BE2C (cell line): ENCODE data around the gene PIGN.

Source experiments
- DNase-seq: peaks from one replicate; pipeline ENCODE4 v3.0.0-alpha.2; 2020
- H3K27me3 ChIP-seq: fragments of 250-450 bp; sonication (Bioruptor Pico); 2 replicates; pipeline ENCODE4 v1.5.1; 2020; ENCODE audit warnings: mild to moderate bottlenecking
- H3K36me3 ChIP-seq: fragments of 250-450 bp; sonication (Bioruptor Pico); 2 replicates; pipeline ENCODE4 v1.5.1; 2020; ENCODE audit warnings: mild to moderate bottlenecking
- H3K4me1 ChIP-seq: fragments of 250-450 bp; sonication (Bioruptor Pico); 2 replicates; pipeline ENCODE4 v1.5.1; 2020
- H3K4me3 ChIP-seq: 2 replicates; pipeline ENCODE4 v1.5.1; 2011; ENCODE audit warnings: low read depth, low read length
- H3K9me3 ChIP-seq: fragments of 250-450 bp; sonication (Bioruptor Pico); 2 replicates; pipeline ENCODE4 v1.5.1; 2020
- CTCF ChIP-seq: IDR thresholded peaks from 2 replicates; pipeline ENCODE4 v1.5.1; 2012; ENCODE audit warnings: mild to moderate bottlenecking, low read depth, low read length

Gene PIGN

GRCh38 chr18:62157843-62158242, 29.0 kb downstream of the PIGN start:
- no peaks in the 10 kb centered on the region for H3K9me3 ChIP-seq
- no peaks in the 10 kb centered on the region for H3K4me1 ChIP-seq
- H3K36me3 ChIP-seq = no peaks in the 10 kb centered on the region
- no peaks in the 10 kb centered on the region for H3K27me3 ChIP-seq
- no peak for TF ChIP-seq CTCF
- DNase-seq = no peak
- H3K4me3 ChIP-seq = no peak overlapping the region

DNA sequence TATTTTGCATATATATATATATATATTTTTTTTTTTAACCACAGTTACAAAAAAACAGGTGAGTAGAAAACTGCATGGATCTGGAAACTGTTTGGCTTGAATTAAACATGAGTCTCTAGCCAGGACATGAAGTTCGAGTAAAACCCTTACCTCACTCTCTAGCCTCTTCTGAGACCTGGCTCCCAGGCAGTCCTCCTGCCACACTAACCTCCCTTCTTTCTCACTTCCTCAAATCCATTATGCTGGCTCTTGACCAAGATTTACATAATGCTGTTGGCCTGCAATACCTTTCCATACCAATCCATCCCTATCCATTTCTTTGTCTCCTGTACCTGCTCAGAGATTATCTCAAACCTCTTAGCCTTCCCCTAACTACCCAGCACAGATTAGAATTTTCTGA, 34.0 kb downstream of the PIGN start:
- no peak for TF ChIP-seq CTCF
- no peaks in the 10 kb centered on the region for H3K36me3 ChIP-seq
- H3K4me3 ChIP-seq = no peak overlapping the region

GRCh38 chr18:62151068-62151771, 35.6 kb downstream of the PIGN start:
- DNase-seq = no peak
- Histone ChIP-seq H3K9me3 (no peaks in the 10 kb centered on the region), H3K4me1 (no peaks in the 10 kb centered on the region), H3K36me3 (no peaks in the 10 kb centered on the region), H3K27me3 (no peaks in the 10 kb centered on the region), H3K4me3 (no peak overlapping the region)
- no peak for TF ChIP-seq CTCF

More for the DNA sequence above, 34.0 kb downstream of the PIGN start:
- Histone ChIP-seq H3K4me1 (no peaks in the 10 kb centered on the region), H3K27me3 (no peaks in the 10 kb centered on the region), H3K9me3 (no peaks in the 10 kb centered on the region)
- no peak for DNase-seq

GRCh38 chr18:62144338-62144737, 42.5 kb downstream of the PIGN start:
- H3K36me3 ChIP-seq = no peaks in the 10 kb centered on the region
- H3K4me1 ChIP-seq = no peaks in the 10 kb centered on the region
- no peak for DNase-seq
- H3K4me3 ChIP-seq = no peak overlapping the region
- no peaks in the 10 kb centered on the region for H3K27me3 ChIP-seq
- H3K9me3 ChIP-seq = no peaks in the 10 kb centered on the region
- TF ChIP-seq CTCF = no peak

- Histone ChIP-seq H3K4me1 (no peaks in the 10 kb centered on the region), H3K27me3 (no peaks in the 10 kb centered on the region), H3K4me3 (no peak overlapping the region), H3K36me3 (no peaks in the 10 kb centered on the region), H3K9me3 (no peaks in the 10 kb centered on the region)
- no peak for TF ChIP-seq CTCF
- no peak for DNase-seq
Measured at GRCh38 chr18:62140259-62140658, 46.6 kb downstream of the PIGN start.

- DNase-seq = no peak
- no peaks in the 10 kb centered on the region for H3K4me1 ChIP-seq
- H3K4me3 ChIP-seq = no peak overlapping the region
- no peaks in the 10 kb centered on the region for H3K9me3 ChIP-seq
- no peaks in the 10 kb centered on the region for H3K27me3 ChIP-seq
- H3K36me3 ChIP-seq = no peaks in the 10 kb centered on the region
- TF ChIP-seq CTCF = no peak
Measured at GRCh38 chr18:62138461-62139235, 48.2 kb downstream of the PIGN start.
